Tibial nerve (tissue), 4 donors: ENCODE measurements around the gene MITF.

ENCODE experiments used
- EP300 ChIP-seq, 2 donors: sonication (generic); formaldehyde crosslinking; IDR thresholded peaks; one replicate each; pipeline ENCODE4 v1.6.1; 2017; ENCODE audit warnings: antibody characterized with exemption in 2 of 2, mild to moderate bottlenecking in 1 of 2
- POLR2A ChIP-seq, 2 donors: fragments of 450-650 bp; IDR thresholded peaks; one replicate each; pipeline ENCODE4 v1.6.1; 2017; ENCODE audit warnings: antibody characterized with exemption in 2 of 2, mild to moderate bottlenecking in 2 of 2, moderate library complexity in 2 of 2
- TF ChIP-seq, protein P1 (sequence below), 5 experiments: fragments of 200-600 bp in 3 of 5; fragments of 450-650 bp in 2 of 5; sonication (generic) in 3 of 5; IDR thresholded peaks; one replicate each; pipeline ENCODE4 v1.5.1; 2016 to 2019; ENCODE audit warnings: antibody characterized with exemption in 5 of 5, mild to moderate bottlenecking in 3 of 5, moderate library complexity in 2 of 5

DNA sequence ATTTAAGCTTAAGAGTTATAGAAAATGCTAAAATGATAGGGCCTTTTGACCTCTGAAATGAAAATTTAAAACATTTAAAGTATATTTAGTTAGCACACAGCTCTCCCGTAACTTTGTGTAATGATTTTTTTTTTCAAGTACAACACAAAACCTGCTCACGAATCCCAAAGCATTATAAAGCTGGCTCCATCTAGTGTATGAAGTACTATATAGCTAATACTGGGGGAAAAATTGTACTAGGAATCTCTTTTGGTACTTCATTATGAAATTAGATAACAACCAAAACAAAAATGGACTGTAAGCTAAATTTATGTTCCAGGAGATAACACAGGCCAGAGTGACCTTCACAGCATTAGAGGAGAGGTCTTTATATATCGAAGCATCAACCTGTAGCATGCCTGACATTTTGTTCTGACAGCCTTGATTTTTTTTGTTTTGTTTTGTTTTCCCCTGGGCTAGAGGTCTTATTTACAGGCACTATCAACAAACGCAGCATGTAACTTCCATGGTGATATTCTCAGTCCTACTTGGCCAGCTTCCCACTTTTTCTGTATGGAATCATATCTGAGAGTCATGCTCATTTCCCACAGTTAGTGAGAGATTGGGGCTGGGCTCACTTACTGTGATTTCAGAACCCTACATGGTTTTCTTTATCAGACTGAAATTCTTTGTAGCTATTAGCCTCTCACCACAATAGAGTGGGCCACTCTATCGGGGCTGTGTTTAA is 116.3 kb downstream of the MITF start:
- TF ChIP-seq, protein P1, sequence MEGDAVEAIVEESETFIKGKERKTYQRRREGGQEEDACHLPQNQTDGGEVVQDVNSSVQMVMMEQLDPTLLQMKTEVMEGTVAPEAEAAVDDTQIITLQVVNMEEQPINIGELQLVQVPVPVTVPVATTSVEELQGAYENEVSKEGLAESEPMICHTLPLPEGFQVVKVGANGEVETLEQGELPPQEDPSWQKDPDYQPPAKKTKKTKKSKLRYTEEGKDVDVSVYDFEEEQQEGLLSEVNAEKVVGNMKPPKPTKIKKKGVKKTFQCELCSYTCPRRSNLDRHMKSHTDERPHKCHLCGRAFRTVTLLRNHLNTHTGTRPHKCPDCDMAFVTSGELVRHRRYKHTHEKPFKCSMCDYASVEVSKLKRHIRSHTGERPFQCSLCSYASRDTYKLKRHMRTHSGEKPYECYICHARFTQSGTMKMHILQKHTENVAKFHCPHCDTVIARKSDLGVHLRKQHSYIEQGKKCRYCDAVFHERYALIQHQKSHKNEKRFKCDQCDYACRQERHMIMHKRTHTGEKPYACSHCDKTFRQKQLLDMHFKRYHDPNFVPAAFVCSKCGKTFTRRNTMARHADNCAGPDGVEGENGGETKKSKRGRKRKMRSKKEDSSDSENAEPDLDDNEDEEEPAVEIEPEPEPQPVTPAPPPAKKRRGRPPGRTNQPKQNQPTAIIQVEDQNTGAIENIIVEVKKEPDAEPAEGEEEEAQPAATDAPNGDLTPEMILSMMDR (IDR thresholded peaks at IDR 0.05), result peak in 2 of 5 experiments; percentile 29 to 33
- no peak for TF ChIP-seq POLR2A (IDR thresholded peaks at IDR 0.05)
- TF ChIP-seq EP300 (IDR thresholded peaks at IDR 0.05), result no peak
